IMR-90 (cell line): ENCODE results near the gene SNIP1. TPM values are rescaled to one million over a fixed set of nuclear protein-coding genes. Genes with fewer than 3 reads are reported as not detected.

Experiments used
- ATAC-seq: fragments of 200-7000 bp; cut with Tn5 transposase; 2 replicates; pipeline ENCODE4 v1.9.1; 2020; ENCODE audit warnings: low read depth, mild to moderate bottlenecking, moderate library complexity
- BruUV-seq: library from RNA; stranded (reverse); fragments of 400-500 nt; replicated peaks from 2 replicates; lab custom pipeline; 2021; lab: Mats Ljungman, UMichigan
- CTCF ChIA-PET: fragments of 300-600 bp; formaldehyde crosslinking; extraction: SDS; loops from one replicate; lab custom pipeline; 2021; ENCODE audit warnings: antibody characterized with exemption; lab: Yijun Ruan, JAX
- POLR2A ChIA-PET: fragments of 300-600 bp; sonication (Branson Sonifier 250); formaldehyde crosslinking; loops from one replicate; lab custom pipeline; 2022; ENCODE audit warnings: antibody characterized with exemption; ENCODE audit not compliant: unreplicated experiment; lab: Charles Lee
- DNase-seq: peaks from one replicate; pipeline ENCODE4 v3.0.0; 2013
- H2AFZ ChIP-seq: replicated peaks from 2 replicates; pipeline ENCODE3; 2013; ENCODE audit warnings: low read length, mild to moderate bottlenecking; ENCODE audit not compliant: poor library complexity
- H2AK5ac ChIP-seq: 2 replicates; pipeline ENCODE4 v1.6.1; 2013; ENCODE audit warnings: low read depth, low read length, inconsistent platforms
- H2AK9ac ChIP-seq: replicated peaks from 2 replicates; pipeline ENCODE3; 2013; ENCODE audit warnings: mild to moderate bottlenecking, low read depth, low read length, moderate library complexity; ENCODE audit not compliant: poor library complexity
- H2BK120ac ChIP-seq: 2 replicates; pipeline ENCODE4 v1.6.1; 2013; ENCODE audit warnings: low read depth, low read length, inconsistent platforms
- H2BK15ac ChIP-seq: 3 replicates; pipeline ENCODE4 v1.6.1; 2013; ENCODE audit warnings: low read depth, low read length, inconsistent platforms
- H2BK20ac ChIP-seq: 2 replicates; pipeline ENCODE4 v1.6.1; 2013; ENCODE audit warnings: low read depth, mild to moderate bottlenecking, inconsistent platforms, low read length, moderate library complexity
- H2BK5ac ChIP-seq: 2 replicates; pipeline ENCODE4 v1.6.1; 2013; ENCODE audit warnings: mild to moderate bottlenecking, low read depth, low read length, inconsistent platforms; ENCODE audit not compliant: poor library complexity, severe bottlenecking
- H3K14ac ChIP-seq: replicated peaks from 2 replicates; pipeline ENCODE4 v1.6.1; 2013; ENCODE audit warnings: low read depth, low read length, inconsistent platforms
- H3K18ac ChIP-seq: 2 replicates; pipeline ENCODE4 v1.6.1; 2013; ENCODE audit warnings: low read depth, low read length, control low read depth
- H3K23ac ChIP-seq: 2 replicates; pipeline ENCODE4 v1.6.1; 2013; ENCODE audit warnings: low read depth, low read length, inconsistent platforms
- H3K27ac ChIP-seq: 2 replicates; pipeline ENCODE4 v1.5.1; 2013; ENCODE audit warnings: mild to moderate bottlenecking, control low read depth, low read length; ENCODE audit not compliant: insufficient read depth
- H3K27me3 ChIP-seq: 2 replicates; pipeline ENCODE4 v1.6.1; 2013; ENCODE audit warnings: low read length; ENCODE audit not compliant: control insufficient read depth, insufficient read depth
- H3K36me3 ChIP-seq: 2 replicates; pipeline ENCODE4 v1.6.1; 2013; ENCODE audit warnings: low read length, mixed read lengths; ENCODE audit not compliant: control insufficient read depth, insufficient read depth
- H3K4ac ChIP-seq: 2 replicates; pipeline ENCODE4 v1.6.1; 2013; ENCODE audit warnings: low read depth, low read length, inconsistent platforms
- H3K4me1 ChIP-seq: 2 replicates; pipeline ENCODE4 v1.6.1; 2013; ENCODE audit warnings: low read length, mixed read lengths; ENCODE audit not compliant: control insufficient read depth, insufficient read depth
- H3K4me2 ChIP-seq: 2 replicates; pipeline ENCODE4 v1.6.1; 2013; ENCODE audit warnings: low read depth, mild to moderate bottlenecking, control low read depth, low read length, moderate library complexity
- H3K4me3 ChIP-seq: 2 replicates; pipeline ENCODE4 v1.5.1; 2013; ENCODE audit warnings: low read depth, mild to moderate bottlenecking, control low read depth, low read length, moderate library complexity; ENCODE audit not compliant: insufficient read depth
- H3K56ac ChIP-seq: 2 replicates; pipeline ENCODE4 v1.6.1; 2013; ENCODE audit warnings: low read length, inconsistent platforms; ENCODE audit not compliant: insufficient read depth; ENCODE audit errors: extremely low read depth
- H3K79me1 ChIP-seq, 2 experiments: 2 replicates each; pipeline ENCODE4 v1.6.1; 2013; ENCODE audit warnings: low read length in 2 of 2, inconsistent platforms in 1 of 2, low read depth in 1 of 2
- H3K9ac ChIP-seq: 2 replicates; pipeline ENCODE4 v1.6.1; 2013; ENCODE audit warnings: low read depth, low read length, control low read depth
- H3K9me1 ChIP-seq: 2 replicates; pipeline ENCODE4 v1.6.1; 2013; ENCODE audit warnings: low read length, inconsistent platforms; ENCODE audit not compliant: insufficient read depth
- H3K9me3 ChIP-seq: 2 replicates; pipeline ENCODE4 v1.6.1; 2013; ENCODE audit warnings: low read length; ENCODE audit not compliant: control insufficient read depth, insufficient read depth
- H4K20me1 ChIP-seq: 2 replicates; pipeline ENCODE4 v1.6.1; 2013; ENCODE audit warnings: low read length, inconsistent platforms; ENCODE audit not compliant: insufficient read depth
- H4K5ac ChIP-seq: 2 replicates; pipeline ENCODE4 v1.6.1; 2013; ENCODE audit warnings: mild to moderate bottlenecking, low read depth, low read length, control low read depth
- H4K8ac ChIP-seq, 2 experiments: 2 replicates each; pipeline ENCODE4 v1.6.1; 2013; ENCODE audit warnings: low read depth in 2 of 2, low read length in 2 of 2, control low read depth in 1 of 2, inconsistent platforms in 1 of 2
- H4K91ac ChIP-seq: 2 replicates; pipeline ENCODE4 v1.6.1; 2013; ENCODE audit warnings: low read depth, low read length, inconsistent platforms; ENCODE audit not compliant: insufficient read depth
- CEBPB ChIP-seq: IDR thresholded peaks from 2 replicates; pipeline ENCODE4 v1.6.1; 2012; ENCODE audit warnings: low read depth, low read length, improper control_type of control experiment
- CHD1 ChIP-seq: IDR thresholded peaks from 2 replicates; pipeline ENCODE4 v1.6.1; 2012; ENCODE audit warnings: low read depth, low read length, improper control_type of control experiment
- MAFK ChIP-seq: IDR thresholded peaks from 2 replicates; pipeline ENCODE4 v1.6.1; 2012; ENCODE audit warnings: low read depth, low read length, improper control_type of control experiment
- MXI1 ChIP-seq: IDR thresholded peaks from 2 replicates; pipeline ENCODE4 v1.6.1; 2012; ENCODE audit warnings: low read depth, mild to moderate bottlenecking, low read length, moderate library complexity, borderline replicate concordance
- NFE2L2 ChIP-seq: fragments of 150-350 bp; IDR thresholded peaks from 2 replicates; pipeline ENCODE4 v1.6.1; 2016; ENCODE audit warnings: low read depth, mild to moderate bottlenecking, low read length
- POLR2A ChIP-seq: IDR thresholded peaks from 2 replicates; pipeline ENCODE4 v1.6.1; 2012; ENCODE audit warnings: mild to moderate bottlenecking, low read depth, low read length
- RAD21 ChIP-seq: IDR thresholded peaks from 2 replicates; pipeline ENCODE4 v1.6.1; 2012; ENCODE audit warnings: low read length, improper control_type of control experiment
- RCOR1 ChIP-seq: IDR thresholded peaks from 2 replicates; pipeline ENCODE4 v1.6.1; 2012; ENCODE audit warnings: mild to moderate bottlenecking, low read length, improper control_type of control experiment; ENCODE audit not compliant: insufficient replicate concordance
- RFX5 ChIP-seq: IDR thresholded peaks from 2 replicates; pipeline ENCODE4 v1.8.0; 2012; ENCODE audit warnings: low read depth, mild to moderate bottlenecking, low read length, moderate library complexity
- WGBS, 2 experiments: methylation state at CpG; one replicate each; pipeline versions ENCODE4 v1.1.5 to v1.1.7; 2013; ENCODE audit warnings: missing lambda C conversion rate in 2 of 2; ENCODE audit not compliant: insufficient read length in 1 of 2; ENCODE audit errors: extremely low coverage in 2 of 2; 5-methylcytosine and 5-hydroxymethylcytosine counted together
- dilution Hi-C: fragments of 300-500 bp; cut with HindIII; formaldehyde crosslinking; loops from one replicate; pipeline ENCODE4 v1.14.3; 2018; ENCODE audit warnings: low sequenced_read_pairs; ENCODE audit not compliant: unreplicated experiment
- in situ Hi-C: fragments of 300-500 bp; cut with MboI; formaldehyde crosslinking; loops from 3 replicates; pipeline ENCODE4 v1.14.3; 2019; ENCODE audit warnings: low sequenced_read_pairs, inconsistent platforms, mixed read lengths
- intact Hi-C: fragments of 100-400 bp; cut with micrococcal nuclease; formaldehyde crosslinking; loops from 2 replicates; pipeline ENCODE4 v1.10.0; 2022
- polyA plus RNA-seq, 3 experiments: library from polyadenylated mRNA; depleted of rRNA; stranded (reverse); fragments of >200 nt; gene quantifications; 2 replicates each; pipeline ENCODE4 v1.2.3, GENCODE V29; 2012; ENCODE audit warnings: low replicate concordance in 1 of 3
- total RNA-seq: library from RNA; depleted of rRNA; stranded (reverse); fragments of >200 nt; gene quantifications from 2 replicates; pipeline ENCODE4 v1.2.3, GENCODE V29; 2012
- TF ChIP-seq, protein P1 (sequence below): fragments of 150-350 bp; IDR thresholded peaks from 2 replicates; pipeline ENCODE4 v1.6.1; 2016; ENCODE audit warnings: low read depth, mild to moderate bottlenecking, low read length, moderate library complexity, borderline replicate concordance

The SNIP1 gene
- total and polyA plus RNA-seq, 2 of the 4 experiments (the other 2 are of a cell fraction) = 6.8 to 11.3 TPM

DNA sequence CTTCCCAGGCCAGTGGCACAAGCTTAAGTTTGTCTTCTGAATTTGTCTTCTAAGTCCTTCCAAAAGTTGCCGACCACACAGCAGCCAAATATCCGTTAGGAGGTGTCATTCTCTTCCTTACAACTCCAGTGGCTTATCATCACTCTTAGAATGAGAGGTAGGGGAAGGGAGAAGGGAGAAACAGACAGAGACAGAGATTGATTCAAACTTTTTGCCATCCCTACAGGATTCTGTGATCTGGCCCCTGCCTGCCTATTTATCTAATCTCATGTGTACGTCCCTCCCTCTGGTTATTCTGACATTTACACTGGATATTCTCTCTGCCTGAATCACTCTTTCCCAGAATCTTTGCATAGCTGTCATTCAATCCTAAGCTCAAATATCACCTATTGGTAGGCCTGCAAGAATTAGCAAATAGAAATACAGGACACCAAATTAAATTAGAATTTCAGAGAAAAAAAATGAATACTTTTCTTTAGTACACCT lies 42.1 kb upstream of the SNIP1 start:
- ChIA-PET CTCF (interaction anchor here (1.0 kb wide), 2 partner anchors 10 to 86 kb away, joined by 5 read pairs; no protein-coding TSS in a partner anchor), POLR2A (no interaction called here)
- Histone ChIP-seq H3K4ac (no peak overlapping the region), H3K9me1 (no peaks in the 10 kb centered on the region), H3K4me2 (peak overlapping the region; percentile 94), H3K14ac (no peak overlapping the region), H3K9me3 (no peaks in the 10 kb centered on the region), H3K79me1 (peaks cover 3 to 28% of the 10 kb centered on the region in 2 experiments; a peak in 3 of 4 replicates), H3K4me3 (peak overlapping the region; percentile 80), H2BK5ac (no peak overlapping the region), H2AK5ac (no peak overlapping the region), H4K5ac (no peak overlapping the region), H3K27me3 (peaks cover 7% of the 10 kb centered on the region), H2BK20ac (no peak overlapping the region), H4K20me1 (peaks cover 7% of the 10 kb centered on the region; the same call in 1 of the 2 replicates), H2BK15ac (no peak overlapping the region), H3K18ac (no peak overlapping the region), H3K9ac (peak overlapping the region; percentile 39; the same call in 1 of the 2 replicates), H3K4me1 (peaks cover 3% of the 10 kb centered on the region; the same call in 1 of the 2 replicates), H3K27ac (no peak overlapping the region), H3K36me3 (peaks cover 4% of the 10 kb centered on the region), H3K23ac (peak overlapping the region; percentile 30; the same call in 1 of the 2 replicates), H4K8ac (peak overlapping the region; percentile 24 to 55; a peak in 2 of 4 replicates), H2AFZ (peak overlapping the region; percentile 97), H3K56ac (no peak overlapping the region), H2BK120ac (no peak overlapping the region), H4K91ac (no peak overlapping the region), H2AK9ac (no peak overlapping the region)
- ATAC-seq = peak; percentile 24
- no TSS peak for BruUV-seq
- no peak for DNase-seq
- no peak for TF ChIP-seq CHD1
- TF ChIP-seq CEBPB = no peak
- TF ChIP-seq RAD21 = no peak
- TF ChIP-seq, protein P1, sequence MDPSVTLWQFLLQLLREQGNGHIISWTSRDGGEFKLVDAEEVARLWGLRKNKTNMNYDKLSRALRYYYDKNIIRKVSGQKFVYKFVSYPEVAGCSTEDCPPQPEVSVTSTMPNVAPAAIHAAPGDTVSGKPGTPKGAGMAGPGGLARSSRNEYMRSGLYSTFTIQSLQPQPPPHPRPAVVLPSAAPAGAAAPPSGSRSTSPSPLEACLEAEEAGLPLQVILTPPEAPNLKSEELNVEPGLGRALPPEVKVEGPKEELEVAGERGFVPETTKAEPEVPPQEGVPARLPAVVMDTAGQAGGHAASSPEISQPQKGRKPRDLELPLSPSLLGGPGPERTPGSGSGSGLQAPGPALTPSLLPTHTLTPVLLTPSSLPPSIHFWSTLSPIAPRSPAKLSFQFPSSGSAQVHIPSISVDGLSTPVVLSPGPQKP = no peak
- no peak for TF ChIP-seq NFE2L2
- TF ChIP-seq MAFK = no peak
- TF ChIP-seq MXI1 = no peak
- no peak for TF ChIP-seq POLR2A
- TF ChIP-seq RCOR1 = no peak
- TF ChIP-seq RFX5 = no peak
- 33% methylated on average over 1 of the region's 3 CpGs; no CpG with 5 or more reads in 1 of the 2 experiments for WGBS, 2 experiments
- dilution Hi-C loops (no loop called here), in situ Hi-C loops (loop anchor here (25.0 kb wide), 1 partner anchor 416 kb away; the partner anchor contains the start of genes FHL3 and UTP11), intact Hi-C loops (no loop called here)
